B cell (primary cell): Measurements from ENCODE around the gene FAU. TPM values are rescaled to one million over a fixed set of nuclear protein-coding genes. Genes with fewer than 3 reads are reported as not detected.

ENCODE experiments used
- ATAC-seq: fragments of 200-7000 bp; cut with Tn5 transposase; one replicate; pipeline ENCODE4 v1.10.0; 2021; ENCODE audit warnings: low read depth, mild to moderate bottlenecking, moderate number of reproducible peaks, moderate library complexity
- CTCF ChIA-PET: fragments of 350-600 bp; sonication (Branson Sonifier 250); formaldehyde crosslinking; loops from one replicate; lab custom pipeline; 2021; ENCODE audit warnings: antibody characterized with exemption, inconsistent platforms; lab: Charles Lee
- POLR2A ChIA-PET: fragments of 350-600 bp; sonication (Branson Sonifier 250); formaldehyde crosslinking; loops from one replicate; lab custom pipeline; 2021; ENCODE audit warnings: antibody characterized with exemption; lab: Charles Lee
- DNase-seq: peaks from one replicate; pipeline ENCODE4 v3.0.0; 2013
- H2AFZ ChIP-seq: 2 replicates; pipeline ENCODE4 v1.6.1; 2012; ENCODE audit warnings: mild to moderate bottlenecking, low read depth, low read length; ENCODE audit not compliant: insufficient read depth, poor library complexity, severe bottlenecking
- H3K27ac ChIP-seq, 2 donors: 1 replicate in 1 of 2; 2 replicates in 1 of 2; pipeline ENCODE4 v1.5.1; 2012 to 2013; ENCODE audit warnings: low read length in 2 of 2, mild to moderate bottlenecking in 2 of 2, moderate library complexity in 1 of 2
- H3K27me3 ChIP-seq, 4 experiments: fragments of 200-600 bp in 1 of 4; sonication (generic) in 1 of 4; replicated peaks in 1 of 4; 1 replicate in 2 of 4; 2 replicates in 2 of 4; pipeline versions ENCODE4 v1.6.1 to v1.7.0; 2013 to 2016; ENCODE audit warnings: low read length in 3 of 4, mild to moderate bottlenecking in 2 of 4, mixed read lengths in 1 of 4, moderate library complexity in 1 of 4; ENCODE audit not compliant: insufficient read depth in 4 of 4, control insufficient read depth in 3 of 4; ENCODE audit errors: control extremely low read depth in 1 of 4
- H3K36me3 ChIP-seq, 2 experiments: replicated peaks in 1 of 2; 1 replicate in 1 of 2; 2 replicates in 1 of 2; pipeline versions ENCODE4 v1.6.1 to v1.7.1; 2013; ENCODE audit warnings: low read length in 1 of 2; ENCODE audit not compliant: insufficient read depth in 2 of 2, control insufficient read depth in 1 of 2; ENCODE audit errors: control extremely low read depth in 1 of 2, extremely low read depth in 1 of 2
- H3K4me1 ChIP-seq, 2 donors: fragments of 200-600 bp in 1 of 2; sonication (generic) in 1 of 2; 1 replicate in 1 of 2; 2 replicates in 1 of 2; pipeline versions ENCODE4 v1.5.1 to v1.6.1; 2013 to 2017; ENCODE audit warnings: low read length in 2 of 2; ENCODE audit not compliant: control insufficient read depth in 2 of 2, insufficient read depth in 2 of 2
- H3K4me2 ChIP-seq: replicated peaks from 2 replicates; pipeline ENCODE3; 2012; ENCODE audit warnings: mild to moderate bottlenecking, low read depth, low read length; ENCODE audit not compliant: poor library complexity, severe bottlenecking
- H3K4me3 ChIP-seq, 5 experiments: fragments of 200-600 bp in 1 of 5; sonication (generic) in 1 of 5; 1 replicate in 3 of 5; 2 replicates in 2 of 5; pipeline versions ENCODE4 v1.5.1 to v1.7.0; 2011 to 2016; ENCODE audit warnings: low read length in 4 of 5, mild to moderate bottlenecking in 4 of 5, low read depth in 2 of 5, control low read depth in 1 of 5, moderate library complexity in 1 of 5; ENCODE audit not compliant: insufficient read depth in 1 of 5; ENCODE audit errors: control extremely low read depth in 1 of 5, extremely low read depth in 1 of 5
- H3K79me2 ChIP-seq: fragments of 200-600 bp; sonication (generic); one replicate; pipeline ENCODE4 v1.6.0; 2016; ENCODE audit warnings: low read length; ENCODE audit not compliant: control insufficient read depth, insufficient read depth
- H3K9ac ChIP-seq: fragments of 200-600 bp; sonication (generic); 2 replicates; pipeline ENCODE4 v1.6.1; 2017; ENCODE audit warnings: mild to moderate bottlenecking, low read length, moderate library complexity
- H3K9me3 ChIP-seq, 3 donors: one replicate each; pipeline versions ENCODE4 v1.6.1 to v1.7.1; 2013; ENCODE audit warnings: low read length in 2 of 3; ENCODE audit not compliant: control insufficient read depth in 2 of 3, insufficient read depth in 1 of 3; ENCODE audit errors: control extremely low read depth in 1 of 3
- H4K20me1 ChIP-seq: 2 replicates; pipeline ENCODE4 v1.6.0; 2012; ENCODE audit warnings: mild to moderate bottlenecking, low read length; ENCODE audit not compliant: insufficient read depth, control insufficient read depth, poor library complexity, severe bottlenecking
- H3K27ac Mint-ChIP-seq: one replicate; pipeline ENCODE4 v1.8.0; 2021; ENCODE audit warnings: mixed read lengths
- H3K27me3 Mint-ChIP-seq: one replicate; pipeline ENCODE4 v1.8.0; 2021; ENCODE audit warnings: mixed read lengths
- H3K4me1 Mint-ChIP-seq: one replicate; pipeline ENCODE4 v1.8.0; 2021; ENCODE audit warnings: mixed read lengths
- H3K4me3 Mint-ChIP-seq: one replicate; pipeline ENCODE4 v1.8.0; 2021; ENCODE audit warnings: mixed read lengths
- H3K9me3 Mint-ChIP-seq: one replicate; pipeline ENCODE4 v1.8.0; 2022; ENCODE audit warnings: mixed read lengths; ENCODE audit not compliant: insufficient read depth
- EZH2 ChIP-seq: IDR thresholded peaks from 2 replicates; pipeline ENCODE4 v1.6.1; 2012; ENCODE audit warnings: borderline replicate concordance, low read depth, mild to moderate bottlenecking, moderate library complexity, low read length; ENCODE audit not compliant: insufficient read depth, poor library complexity, severe bottlenecking
- WGBS: methylation state at CpG from one replicate; pipeline ENCODE4 v1.1.5; 2013; ENCODE audit warnings: missing lambda C conversion rate; ENCODE audit not compliant: insufficient coverage; 5-methylcytosine and 5-hydroxymethylcytosine counted together
- intact Hi-C: fragments of 100-400 bp; cut with micrococcal nuclease; formaldehyde crosslinking; loops from one replicate; pipeline ENCODE4 v1.10.0; 2022
- polyA plus RNA-seq: library from polyadenylated mRNA; depleted of rRNA; stranded (reverse); fragments of >200 nt; gene quantifications from 2 replicates; pipeline ENCODE4 v1.2.3, GENCODE V29; 2012
- total RNA-seq, 2 donors: library from RNA; stranded (reverse); fragments of 120-200 nt in 1 of 2; gene quantifications; 1 replicate in 1 of 2; 2 replicates in 1 of 2; pipeline versions ENCODE4 v1.2.3 to v1.2.4, GENCODE V29; 2013 to 2022
- TF ChIP-seq, protein P1 (sequence below): fragments of 200-600 bp; IDR thresholded peaks from one replicate; pipeline ENCODE4 v1.8.0; 2022; ENCODE audit warnings: antibody characterized with exemption, mild to moderate bottlenecking

FAU gene
- total and polyA plus RNA-seq, 2 donors (not counting 1 experiment from before 2014, with no cell fraction given) = 1,318 to 1,559 TPM

- CTCF ChIA-PET = interaction anchor here (0.7 to 7.7 kb wide), 28 partner anchors 11 to 421 kb away, joined by 3 to 118 read pairs (median 5); partner anchors contain the start of genes ARL2, CAPN1, CDC42EP2 and CDCA5
- H3K9me3 ChIP-seq = no peaks in the 10 kb centered on the region
- TF ChIP-seq EZH2 = no peak
- TF ChIP-seq, protein P1, sequence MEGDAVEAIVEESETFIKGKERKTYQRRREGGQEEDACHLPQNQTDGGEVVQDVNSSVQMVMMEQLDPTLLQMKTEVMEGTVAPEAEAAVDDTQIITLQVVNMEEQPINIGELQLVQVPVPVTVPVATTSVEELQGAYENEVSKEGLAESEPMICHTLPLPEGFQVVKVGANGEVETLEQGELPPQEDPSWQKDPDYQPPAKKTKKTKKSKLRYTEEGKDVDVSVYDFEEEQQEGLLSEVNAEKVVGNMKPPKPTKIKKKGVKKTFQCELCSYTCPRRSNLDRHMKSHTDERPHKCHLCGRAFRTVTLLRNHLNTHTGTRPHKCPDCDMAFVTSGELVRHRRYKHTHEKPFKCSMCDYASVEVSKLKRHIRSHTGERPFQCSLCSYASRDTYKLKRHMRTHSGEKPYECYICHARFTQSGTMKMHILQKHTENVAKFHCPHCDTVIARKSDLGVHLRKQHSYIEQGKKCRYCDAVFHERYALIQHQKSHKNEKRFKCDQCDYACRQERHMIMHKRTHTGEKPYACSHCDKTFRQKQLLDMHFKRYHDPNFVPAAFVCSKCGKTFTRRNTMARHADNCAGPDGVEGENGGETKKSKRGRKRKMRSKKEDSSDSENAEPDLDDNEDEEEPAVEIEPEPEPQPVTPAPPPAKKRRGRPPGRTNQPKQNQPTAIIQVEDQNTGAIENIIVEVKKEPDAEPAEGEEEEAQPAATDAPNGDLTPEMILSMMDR = no peak
- H3K27ac ChIP-seq = peak overlapping the region; percentile 20 to 59
- Mint-ChIP-seq H3K27me3 (no peaks in the 10 kb centered on the region), H3K4me1 (peaks cover 41% of the 10 kb centered on the region), H3K4me3 (no peak overlapping the region), H3K9me3 (no peaks in the 10 kb centered on the region), H3K27ac (no peak overlapping the region)
- intact Hi-C loops = loop anchor here (1.0 to 10.0 kb wide), 10 partner anchors 13 to 505 kb away; partner anchors contain the start of genes ARL2, ATG2A, CDC42BPG and CDC42EP2
- WGBS = 94% methylated on average over 33 of the region's 36 CpGs
- DNase-seq (no peak), ATAC-seq (no peak)
- no peak overlapping the region for H3K4me3 ChIP-seq
- peaks cover 0 to 36% of the 10 kb centered on the region in 2 experiments for H3K36me3 ChIP-seq
- H4K20me1 ChIP-seq = peaks cover 31% of the 10 kb centered on the region
- H2AFZ ChIP-seq = no peak overlapping the region
- peaks cover 21 to 37% of the 10 kb centered on the region in 2 donors for H3K4me1 ChIP-seq
- no peaks in the 10 kb centered on the region for H3K27me3 ChIP-seq
- H3K79me2 ChIP-seq = peaks cover 49% of the 10 kb centered on the region
- no peak overlapping the region for H3K9ac ChIP-seq
- no peak overlapping the region for H3K4me2 ChIP-seq
- POLR2A ChIA-PET = interaction anchor here (0.5 to 3.6 kb wide), 7 partner anchors 14 to 259 kb away, joined by 3 to 27 read pairs (median 6); partner anchors contain the start of genes ARL2, CAPN1, SYVN1 and VPS51
Observed at GRCh38 chr11:65109231-65110198, 12.4 kb downstream of the FAU start.
